Upper lobe of left lung (tissue), 6 donors: ENCODE results near the gene PTPN2. TPM values are rescaled to one million over a fixed set of nuclear protein-coding genes. Genes with fewer than 3 reads are reported as not detected.

Experiments
- ATAC-seq, 2 donors: fragments of 200-7000 bp; cut with Tn5 transposase; one replicate each; pipeline ENCODE4 v1.9.1; 2022; ENCODE audit warnings: mild to moderate bottlenecking in 2 of 2, moderate library complexity in 2 of 2; ENCODE audit not compliant: low FRiP score in 2 of 2
- DNase-seq, 2 donors: peaks; one replicate each; pipeline ENCODE4 v3.0.0-alpha.2; 2019 to 2020
- H3K27ac ChIP-seq, 4 donors: fragments of 200-600 bp; sonication (generic); one replicate each; pipeline ENCODE4 v1.5.1; 2016 to 2019
- H3K27me3 ChIP-seq, 4 donors: fragments of 200-600 bp; sonication (generic); one replicate each; pipeline ENCODE4 v1.5.1; 2017 to 2019
- H3K36me3 ChIP-seq, 4 donors: fragments of 200-600 bp; sonication (generic); one replicate each; pipeline ENCODE4 v1.5.1; 2016 to 2019
- H3K4me1 ChIP-seq, 4 donors: fragments of 200-600 bp; sonication (generic); one replicate each; pipeline ENCODE4 v1.5.1; 2018 to 2019
- H3K4me3 ChIP-seq, 4 donors: fragments of 200-600 bp; sonication (generic); one replicate each; pipeline ENCODE4 v1.5.1; 2017 to 2019; ENCODE audit warnings: mild to moderate bottlenecking in 2 of 4, moderate library complexity in 1 of 4
- H3K9me3 ChIP-seq, 4 donors: fragments of 200-600 bp; sonication (generic); one replicate each; pipeline ENCODE4 v1.5.1; 2018 to 2019
- CTCF ChIP-seq, 6 experiments: fragments of 450-650 bp in 4 of 6; fragments of 200-600 bp in 2 of 6; sonication (generic) in 2 of 6; IDR thresholded peaks; one replicate each; pipeline ENCODE4 v1.5.1; 2016 to 2019; ENCODE audit warnings: antibody characterized with exemption in 6 of 6
- EP300 ChIP-seq, 4 donors: sonication (generic); formaldehyde crosslinking; IDR thresholded peaks; one replicate each; pipeline ENCODE4 v1.5.1; 2017; ENCODE audit warnings: antibody characterized with exemption in 4 of 4, control low read depth in 2 of 4
- POLR2A ChIP-seq, 4 donors: fragments of 450-650 bp; IDR thresholded peaks; one replicate each; pipeline ENCODE4 v1.5.1; 2016 to 2017; ENCODE audit warnings: antibody characterized with exemption in 4 of 4, mild to moderate bottlenecking in 2 of 4
- POLR2AphosphoS5 ChIP-seq, 2 donors: sonication (generic); formaldehyde crosslinking; IDR thresholded peaks; one replicate each; pipeline ENCODE4 v1.5.1; 2017; ENCODE audit warnings: antibody characterized with exemption in 2 of 2
- WGBS, 2 donors: methylation state at CpG; one replicate each; pipeline ENCODE4 v1.1.5; 2017 to 2018; 5-methylcytosine and 5-hydroxymethylcytosine counted together
- total RNA-seq, 6 donors: library from RNA; depleted of rRNA in 4 of 6; stranded (reverse); fragments of >200 nt in 4 of 6; gene quantifications; one replicate each; pipeline versions ENCODE4 v1.1.0 to v1.2.1, GENCODE V29; 2016 to 2021
- donor health status: DM: no; HTN: no; CAD: no; lungs with moderate emphysema.
- donor health status: DM: no; HTN: yes; CAD: no; lungs with severe emphysema.

PTPN2 gene
- total RNA-seq, 6 donors from 2014 or later: 31.9 to 119 (median 54.0) TPM

GRCh38 chr18:12786669-12787068 is 97.4 kb downstream of the PTPN2 start:
- Histone ChIP-seq H3K36me3 (peaks cover 0 to 8% (median 3%) of the 10 kb centered on the region in 4 donors), H3K27me3 (no peaks in the 10 kb centered on the region), H3K27ac (no peak overlapping the region), H3K4me3 (no peak overlapping the region), H3K9me3 (no peaks in the 10 kb centered on the region), H3K4me1 (no peaks in the 10 kb centered on the region)
- ATAC-seq: no peak
- TF ChIP-seq EP300 (IDR thresholded peaks at IDR 0.05) (no peak), POLR2A (IDR thresholded peaks at IDR 0.05) (no peak), POLR2AphosphoS5 (IDR thresholded peaks at IDR 0.05) (no peak), CTCF (IDR thresholded peaks at IDR 0.05) (no peak)
- WGBS, 2 donors: 90 to 94% methylated on average over 2 of the region's 2 CpGs
- no peak for DNase-seq

DNA sequence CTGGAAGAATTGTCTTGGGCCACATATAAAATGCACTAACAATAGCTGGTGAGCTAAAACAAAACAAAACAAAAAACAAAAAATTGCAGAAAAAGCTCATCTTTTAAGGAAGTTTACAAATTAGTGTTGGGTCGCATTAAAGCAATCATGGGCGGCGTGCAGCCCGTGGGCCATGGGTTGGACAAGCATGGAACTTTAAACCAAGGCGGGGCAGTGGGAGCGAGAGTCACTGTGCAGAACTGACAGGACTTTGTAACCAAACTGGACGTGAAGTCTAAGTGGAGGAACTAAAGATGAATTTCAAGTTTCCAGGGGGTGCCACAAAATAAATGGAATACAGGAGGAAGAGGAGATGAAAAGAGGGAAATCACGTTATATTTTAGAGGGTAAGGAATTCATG is 100.5 kb downstream of the PTPN2 start:
- H3K4me3 ChIP-seq: no peak overlapping the region

DNA sequence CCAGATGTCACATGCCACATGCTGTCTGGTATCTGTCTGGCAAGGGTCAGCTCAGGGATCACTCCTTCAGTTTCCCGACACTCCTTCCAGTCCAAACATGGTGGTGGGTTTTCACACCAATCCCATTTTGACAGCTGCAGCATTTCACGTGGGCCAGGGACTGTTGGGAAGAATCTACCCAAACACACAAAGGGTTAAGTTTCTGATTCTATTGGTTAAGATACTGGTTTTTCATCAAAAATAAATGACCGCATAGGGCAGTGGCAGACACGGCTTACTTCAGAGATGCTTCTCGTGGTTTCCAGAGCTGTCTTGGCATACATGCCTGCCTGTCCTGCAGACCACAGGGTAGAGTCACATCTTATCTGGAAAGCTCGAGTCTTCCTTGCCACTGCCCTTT is 101.5 kb downstream of the PTPN2 start:
- Histone ChIP-seq H3K4me1 (no peaks in the 10 kb centered on the region), H3K27me3 (no peaks in the 10 kb centered on the region), H3K4me3 (no peak overlapping the region), H3K9me3 (no peaks in the 10 kb centered on the region), H3K36me3 (peaks cover 0 to 2% (median 0%) of the 10 kb centered on the region in 4 donors), H3K27ac (no peak overlapping the region)
- 83% methylated on average over 5 to 6 of the region's 6 CpGs for WGBS, 2 donors
- ATAC-seq (no peak), DNase-seq (no peak)
- no peak for TF ChIP-seq POLR2A (IDR thresholded peaks at IDR 0.05)

More for the DNA sequence above, 100.5 kb downstream of the PTPN2 start:
- no peak overlapping the region for H3K27ac ChIP-seq
- H3K4me1 ChIP-seq: no peaks in the 10 kb centered on the region
- peaks cover 0 to 2% (median 0%) of the 10 kb centered on the region in 4 donors for H3K36me3 ChIP-seq
- H3K27me3 ChIP-seq: no peaks in the 10 kb centered on the region
- ATAC-seq (no peak), DNase-seq (no peak)
- H3K9me3 ChIP-seq: no peaks in the 10 kb centered on the region
- no peak for TF ChIP-seq CTCF (IDR thresholded peaks at IDR 0.05)
- TF ChIP-seq POLR2AphosphoS5 (IDR thresholded peaks at IDR 0.05): no peak
- TF ChIP-seq EP300 (IDR thresholded peaks at IDR 0.05): no peak
- TF ChIP-seq POLR2A (IDR thresholded peaks at IDR 0.05): no peak
- 91 to 92% methylated on average over 8 of the region's 8 CpGs for WGBS, 2 donors

- DNase-seq: peak in 1 of 2 donors; percentile 68
- no peak for TF ChIP-seq POLR2AphosphoS5 (IDR thresholded peaks at IDR 0.05)
Observed at GRCh38 chr18:12779456-12779855, 104.6 kb downstream of the PTPN2 start.

GRCh38 chr18:12779043-12779442 is 105.0 kb downstream of the PTPN2 start:
- 93 to 95% methylated on average over 10 to 11 of the region's 11 CpGs for WGBS, 2 donors
- H3K4me3 ChIP-seq: no peak overlapping the region
- H3K27ac ChIP-seq: no peak overlapping the region
- no peaks in the 10 kb centered on the region for H3K36me3 ChIP-seq
- TF ChIP-seq POLR2AphosphoS5 (IDR thresholded peaks at IDR 0.05): no peak
- no peak for TF ChIP-seq EP300 (IDR thresholded peaks at IDR 0.05)
- no peak for TF ChIP-seq POLR2A (IDR thresholded peaks at IDR 0.05)
- no peak for TF ChIP-seq CTCF (IDR thresholded peaks at IDR 0.05)
- ATAC-seq: no peak
- no peak for DNase-seq
- H3K27me3 ChIP-seq: no peaks in the 10 kb centered on the region
- H3K9me3 ChIP-seq: no peaks in the 10 kb centered on the region
- H3K4me1 ChIP-seq: no peaks in the 10 kb centered on the region

More at GRCh38 chr18:12779456-12779855, 104.6 kb downstream of the PTPN2 start:
- Histone ChIP-seq H3K36me3 (no peaks in the 10 kb centered on the region), H3K4me1 (no peaks in the 10 kb centered on the region), H3K27me3 (no peaks in the 10 kb centered on the region), H3K4me3 (no peak overlapping the region), H3K27ac (no peak overlapping the region), H3K9me3 (no peaks in the 10 kb centered on the region)
- 91 to 94% methylated on average over 21 of the region's 21 CpGs for WGBS, 2 donors
- ATAC-seq: no peak

DNA sequence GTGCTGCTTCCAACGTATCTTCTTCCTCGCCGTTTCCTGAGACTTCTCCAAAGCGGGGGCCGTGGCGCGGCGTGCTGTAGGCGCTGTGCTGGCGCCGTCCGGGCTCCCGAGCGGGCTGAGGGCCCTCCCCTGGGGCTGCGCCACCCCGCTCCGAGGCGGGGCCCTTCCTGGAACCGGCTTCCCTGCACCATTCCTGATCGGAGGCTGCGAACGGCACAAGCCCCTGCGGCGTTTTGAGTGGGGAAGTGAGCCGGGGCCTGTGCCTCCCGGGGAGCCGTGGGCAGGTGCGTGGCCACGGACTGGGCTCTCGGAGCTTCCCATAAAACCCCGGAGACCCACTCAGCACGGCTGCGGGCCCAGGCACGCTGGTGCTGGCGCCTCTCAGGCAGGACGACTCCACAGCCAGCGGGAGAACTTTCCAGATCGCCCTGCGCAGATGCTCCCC is 106.5 kb downstream of the PTPN2 start:
- Histone ChIP-seq H3K4me1 (no peaks in the 10 kb centered on the region), H3K27me3 (no peaks in the 10 kb centered on the region), H3K27ac (peak overlapping the region in 1 of 4 donors; percentile 24), H3K36me3 (no peaks in the 10 kb centered on the region), H3K9me3 (no peaks in the 10 kb centered on the region), H3K4me3 (peak overlapping the region in 2 of 4 donors; percentile 24 to 28)
- DNase-seq: peak in 1 of 2 donors; percentile 84
- 73 to 95% methylated on average over 19 to 39 of the region's 39 CpGs for WGBS, 2 donors
- peak; percentile 61 to 83 for ATAC-seq
- TF ChIP-seq EP300 (IDR thresholded peaks at IDR 0.05) (no peak), CTCF (IDR thresholded peaks at IDR 0.05) (no peak), POLR2AphosphoS5 (IDR thresholded peaks at IDR 0.05) (no peak), POLR2A (IDR thresholded peaks at IDR 0.05) (no peak)
